K562 (cell line): ENCODE results near the gene AHI1. TPM values are rescaled to one million over a fixed set of nuclear protein-coding genes. Genes with fewer than 3 reads are reported as not detected.
A peak's percentile ranks its signal among the peaks of the same experiment; 100 is the strongest.

Source experiments
- CCAR2 ChIP-seq: fragments of 200-400 bp; formaldehyde crosslinking; IDR thresholded peaks from 2 replicates; pipeline ENCODE4 v1.6.1; 2017; ENCODE audit warnings: mild to moderate bottlenecking, low read depth, low read length
- GATAD2A ChIP-seq: fragments of 450-650 bp; IDR thresholded peaks from 2 replicates; pipeline ENCODE4 v1.6.1; 2017
- HSF4 ChIP-seq: fragments of 250-450 bp; sonication (Bioruptor Pico); IDR thresholded peaks from 2 replicates; pipeline ENCODE4 v2.1.2; 2022; ENCODE audit warnings: mild to moderate bottlenecking, moderate library complexity, borderline replicate concordance
- SMAD4 ChIP-seq: fragments of 250-450 bp; sonication (Bioruptor Pico); conservative IDR thresholded peaks from 2 replicates; pipeline ENCODE4 v1.8.0; 2021; ENCODE audit warnings: inconsistent platforms, mild to moderate bottlenecking, moderate library complexity
- ZNF431 ChIP-seq: sonication (generic); formaldehyde crosslinking; IDR thresholded peaks from 2 replicates; pipeline ENCODE4 v1.8.0; 2022; ENCODE audit warnings: mild to moderate bottlenecking, missing genetic modification reagents
- ZNF444 ChIP-seq: fragments of 250-450 bp; sonication (Bioruptor Pico); IDR thresholded peaks from 2 replicates; pipeline ENCODE4 v1.4.0; 2020; ENCODE audit warnings: mild to moderate bottlenecking, moderate library complexity
- polyA plus RNA-seq, 8 experiments: library from polyadenylated mRNA; depleted of rRNA in 4 of 8; stranded (reverse) in 5 of 8; unstranded in 3 of 8; fragments of >200 nt; fragmentation: Nextera tagmentation in 2 of 8; fragmentation: Illumina TruSeq in 1 of 8; extraction: Ambion mirVana in 2 of 8; extraction: Trizol in 1 of 8; gene quantifications; 2 replicates each; pipeline versions ENCODE4 v1.2.1 to v1.2.3, GENCODE V29; 2011 to 2014; ENCODE audit warnings: inconsistent platforms in 1 of 8, missing spikeins in 1 of 8
- total RNA-seq, 7 experiments: library from RNA; depleted of rRNA in 6 of 7; stranded (reverse); fragments of >200 nt in 6 of 7; fragmentation: Illumina TruSeq in 2 of 7; extraction: Trizol in 2 of 7; gene quantifications; 2 replicates each; pipeline versions ENCODE4 v1.2.1 to v1.2.3, GENCODE V29; 2011 to 2021; ENCODE audit warnings: low replicate concordance in 1 of 7
- TF ChIP-seq, protein P1 (sequence below): sonication (generic); formaldehyde crosslinking; IDR thresholded peaks from 2 replicates; pipeline ENCODE4 v1.8.1; 2023; ENCODE audit warnings: missing genetic modification reagents, mild to moderate bottlenecking, borderline replicate concordance
- TF ChIP-seq, protein P2 (sequence below): sonication (generic); formaldehyde crosslinking; IDR thresholded peaks from 2 replicates; pipeline ENCODE4 v1.8.1; 2023; ENCODE audit warnings: mild to moderate bottlenecking, missing genetic modification reagents
- TF ChIP-seq, protein P3 (sequence below): fragments of 450-650 bp; IDR thresholded peaks from 2 replicates; pipeline ENCODE4 v1.6.1; 2017; ENCODE audit warnings: mild to moderate bottlenecking, moderate library complexity
- TF ChIP-seq, protein P4 (sequence below): fragments of 250-450 bp; sonication (Bioruptor Pico); IDR thresholded peaks from 2 replicates; pipeline ENCODE4 v1.5.0; 2021; ENCODE audit warnings: mild to moderate bottlenecking, borderline replicate concordance
- TF ChIP-seq, protein P5 (sequence below): fragments of 250-450 bp; sonication (Bioruptor Pico); IDR thresholded peaks from 2 replicates; pipeline ENCODE4 v1.4.0; 2020; ENCODE audit warnings: mild to moderate bottlenecking, moderate library complexity
- TF ChIP-seq, protein P6 (sequence below): fragments of 250-450 bp; sonication (Bioruptor Pico); IDR thresholded peaks from 2 replicates; pipeline ENCODE4 v1.8.0; 2022; ENCODE audit warnings: moderate library complexity, mild to moderate bottlenecking, inconsistent platforms

The AHI1 gene
- total and polyA plus RNA-seq, 9 of the 15 experiments (the other 6 are each of a cell fraction or from before 2014, with no cell fraction given), result 24.7 to 54.9 (median 32.2) TPM

DNA sequence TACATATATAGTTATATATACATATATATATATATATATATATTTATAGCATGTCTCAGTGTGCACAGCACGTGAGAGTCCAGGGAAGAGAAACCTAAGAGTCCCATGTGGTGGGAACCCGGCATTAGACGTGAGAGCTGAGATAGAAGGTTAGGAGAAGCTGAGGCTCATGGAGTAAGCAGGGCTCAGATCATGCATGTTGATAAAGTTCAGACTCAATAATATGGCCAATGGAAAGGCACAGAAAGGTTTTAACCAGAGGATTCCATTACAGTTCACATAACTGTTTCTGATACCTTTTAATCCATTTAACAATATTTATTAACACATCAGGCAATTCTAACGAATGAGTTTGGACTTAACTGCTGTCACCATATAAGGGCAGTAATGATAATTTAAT lies 173.0 kb downstream of the AHI1 start (continued):
- TF ChIP-seq, protein P1, sequence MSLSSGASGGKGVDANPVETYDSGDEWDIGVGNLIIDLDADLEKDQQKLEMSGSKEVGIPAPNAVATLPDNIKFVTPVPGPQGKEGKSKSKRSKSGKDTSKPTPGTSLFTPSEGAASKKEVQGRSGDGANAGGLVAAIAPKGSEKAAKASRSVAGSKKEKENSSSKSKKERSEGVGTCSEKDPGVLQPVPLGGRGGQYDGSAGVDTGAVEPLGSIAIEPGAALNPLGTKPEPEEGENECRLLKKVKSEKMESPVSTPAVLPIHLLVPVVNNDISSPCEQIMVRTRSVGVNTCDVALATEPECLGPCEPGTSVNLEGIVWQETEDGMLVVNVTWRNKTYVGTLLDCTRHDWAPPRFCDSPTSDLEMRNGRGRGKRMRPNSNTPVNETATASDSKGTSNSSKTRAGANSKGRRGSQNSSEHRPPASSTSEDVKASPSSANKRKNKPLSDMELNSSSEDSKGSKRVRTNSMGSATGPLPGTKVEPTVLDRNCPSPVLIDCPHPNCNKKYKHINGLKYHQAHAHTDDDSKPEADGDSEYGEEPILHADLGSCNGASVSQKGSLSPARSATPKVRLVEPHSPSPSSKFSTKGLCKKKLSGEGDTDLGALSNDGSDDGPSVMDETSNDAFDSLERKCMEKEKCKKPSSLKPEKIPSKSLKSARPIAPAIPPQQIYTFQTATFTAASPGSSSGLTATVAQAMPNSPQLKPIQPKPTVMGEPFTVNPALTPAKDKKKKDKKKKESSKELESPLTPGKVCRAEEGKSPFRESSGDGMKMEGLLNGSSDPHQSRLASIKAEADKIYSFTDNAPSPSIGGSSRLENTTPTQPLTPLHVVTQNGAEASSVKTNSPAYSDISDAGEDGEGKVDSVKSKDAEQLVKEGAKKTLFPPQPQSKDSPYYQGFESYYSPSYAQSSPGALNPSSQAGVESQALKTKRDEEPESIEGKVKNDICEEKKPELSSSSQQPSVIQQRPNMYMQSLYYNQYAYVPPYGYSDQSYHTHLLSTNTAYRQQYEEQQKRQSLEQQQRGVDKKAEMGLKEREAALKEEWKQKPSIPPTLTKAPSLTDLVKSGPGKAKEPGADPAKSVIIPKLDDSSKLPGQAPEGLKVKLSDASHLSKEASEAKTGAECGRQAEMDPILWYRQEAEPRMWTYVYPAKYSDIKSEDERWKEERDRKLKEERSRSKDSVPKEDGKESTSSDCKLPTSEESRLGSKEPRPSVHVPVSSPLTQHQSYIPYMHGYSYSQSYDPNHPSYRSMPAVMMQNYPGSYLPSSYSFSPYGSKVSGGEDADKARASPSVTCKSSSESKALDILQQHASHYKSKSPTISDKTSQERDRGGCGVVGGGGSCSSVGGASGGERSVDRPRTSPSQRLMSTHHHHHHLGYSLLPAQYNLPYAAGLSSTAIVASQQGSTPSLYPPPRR (CRISPR knock-in tag), result no peak
- TF ChIP-seq, protein P2, sequence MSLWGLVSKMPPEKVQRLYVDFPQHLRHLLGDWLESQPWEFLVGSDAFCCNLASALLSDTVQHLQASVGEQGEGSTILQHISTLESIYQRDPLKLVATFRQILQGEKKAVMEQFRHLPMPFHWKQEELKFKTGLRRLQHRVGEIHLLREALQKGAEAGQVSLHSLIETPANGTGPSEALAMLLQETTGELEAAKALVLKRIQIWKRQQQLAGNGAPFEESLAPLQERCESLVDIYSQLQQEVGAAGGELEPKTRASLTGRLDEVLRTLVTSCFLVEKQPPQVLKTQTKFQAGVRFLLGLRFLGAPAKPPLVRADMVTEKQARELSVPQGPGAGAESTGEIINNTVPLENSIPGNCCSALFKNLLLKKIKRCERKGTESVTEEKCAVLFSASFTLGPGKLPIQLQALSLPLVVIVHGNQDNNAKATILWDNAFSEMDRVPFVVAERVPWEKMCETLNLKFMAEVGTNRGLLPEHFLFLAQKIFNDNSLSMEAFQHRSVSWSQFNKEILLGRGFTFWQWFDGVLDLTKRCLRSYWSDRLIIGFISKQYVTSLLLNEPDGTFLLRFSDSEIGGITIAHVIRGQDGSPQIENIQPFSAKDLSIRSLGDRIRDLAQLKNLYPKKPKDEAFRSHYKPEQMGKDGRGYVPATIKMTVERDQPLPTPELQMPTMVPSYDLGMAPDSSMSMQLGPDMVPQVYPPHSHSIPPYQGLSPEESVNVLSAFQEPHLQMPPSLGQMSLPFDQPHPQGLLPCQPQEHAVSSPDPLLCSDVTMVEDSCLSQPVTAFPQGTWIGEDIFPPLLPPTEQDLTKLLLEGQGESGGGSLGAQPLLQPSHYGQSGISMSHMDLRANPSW, result no peak
- TF ChIP-seq, protein P3, sequence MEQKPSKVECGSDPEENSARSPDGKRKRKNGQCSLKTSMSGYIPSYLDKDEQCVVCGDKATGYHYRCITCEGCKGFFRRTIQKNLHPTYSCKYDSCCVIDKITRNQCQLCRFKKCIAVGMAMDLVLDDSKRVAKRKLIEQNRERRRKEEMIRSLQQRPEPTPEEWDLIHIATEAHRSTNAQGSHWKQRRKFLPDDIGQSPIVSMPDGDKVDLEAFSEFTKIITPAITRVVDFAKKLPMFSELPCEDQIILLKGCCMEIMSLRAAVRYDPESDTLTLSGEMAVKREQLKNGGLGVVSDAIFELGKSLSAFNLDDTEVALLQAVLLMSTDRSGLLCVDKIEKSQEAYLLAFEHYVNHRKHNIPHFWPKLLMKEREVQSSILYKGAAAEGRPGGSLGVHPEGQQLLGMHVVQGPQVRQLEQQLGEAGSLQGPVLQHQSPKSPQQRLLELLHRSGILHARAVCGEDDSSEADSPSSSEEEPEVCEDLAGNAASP, result no peak
- no peak for TF ChIP-seq ZNF444 (CRISPR knock-in tag)
- TF ChIP-seq, protein P4, sequence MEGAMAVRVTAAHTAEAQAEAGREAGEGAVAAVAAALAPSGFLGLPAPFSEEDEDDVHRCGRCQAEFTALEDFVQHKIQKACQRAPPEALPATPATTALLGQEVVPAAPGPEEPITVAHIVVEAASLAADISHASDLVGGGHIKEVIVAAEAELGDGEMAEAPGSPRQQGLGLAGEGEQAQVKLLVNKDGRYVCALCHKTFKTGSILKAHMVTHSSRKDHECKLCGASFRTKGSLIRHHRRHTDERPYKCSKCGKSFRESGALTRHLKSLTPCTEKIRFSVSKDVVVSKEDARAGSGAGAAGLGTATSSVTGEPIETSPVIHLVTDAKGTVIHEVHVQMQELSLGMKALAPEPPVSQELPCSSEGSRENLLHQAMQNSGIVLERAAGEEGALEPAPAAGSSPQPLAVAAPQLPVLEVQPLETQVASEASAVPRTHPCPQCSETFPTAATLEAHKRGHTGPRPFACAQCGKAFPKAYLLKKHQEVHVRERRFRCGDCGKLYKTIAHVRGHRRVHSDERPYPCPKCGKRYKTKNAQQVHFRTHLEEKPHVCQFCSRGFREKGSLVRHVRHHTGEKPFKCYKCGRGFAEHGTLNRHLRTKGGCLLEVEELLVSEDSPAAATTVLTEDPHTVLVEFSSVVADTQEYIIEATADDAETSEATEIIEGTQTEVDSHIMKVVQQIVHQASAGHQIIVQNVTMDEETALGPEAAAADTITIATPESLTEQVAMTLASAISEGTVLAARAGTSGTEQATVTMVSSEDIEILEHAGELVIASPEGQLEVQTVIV (CRISPR knock-in tag), result no peak
- TF ChIP-seq, protein P5, sequence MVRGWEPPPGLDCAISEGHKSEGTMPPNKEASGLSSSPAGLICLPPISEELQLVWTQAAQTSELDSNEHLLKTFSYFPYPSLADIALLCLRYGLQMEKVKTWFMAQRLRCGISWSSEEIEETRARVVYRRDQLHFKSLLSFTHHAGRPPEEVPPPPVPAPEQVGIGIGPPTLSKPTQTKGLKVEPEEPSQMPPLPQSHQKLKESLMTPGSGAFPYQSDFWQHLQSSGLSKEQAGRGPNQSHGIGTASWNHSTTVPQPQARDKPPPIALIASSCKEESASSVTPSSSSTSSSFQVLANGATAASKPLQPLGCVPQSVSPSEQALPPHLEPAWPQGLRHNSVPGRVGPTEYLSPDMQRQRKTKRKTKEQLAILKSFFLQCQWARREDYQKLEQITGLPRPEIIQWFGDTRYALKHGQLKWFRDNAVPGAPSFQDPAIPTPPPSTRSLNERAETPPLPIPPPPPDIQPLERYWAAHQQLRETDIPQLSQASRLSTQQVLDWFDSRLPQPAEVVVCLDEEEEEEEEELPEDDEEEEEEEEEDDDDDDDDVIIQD, result no peak
- TF ChIP-seq SMAD4 (CRISPR knock-in tag), result peak; percentile 6
- TF ChIP-seq, protein P6, sequence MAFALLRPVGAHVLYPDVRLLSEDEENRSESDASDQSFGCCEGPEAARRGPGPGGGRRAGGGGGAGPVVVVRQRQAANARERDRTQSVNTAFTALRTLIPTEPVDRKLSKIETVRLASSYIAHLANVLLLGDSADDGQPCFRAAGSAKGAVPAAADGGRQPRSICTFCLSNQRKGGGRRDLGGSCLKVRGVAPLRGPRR (CRISPR knock-in tag), result no peak
- TF ChIP-seq ZNF431 (CRISPR knock-in tag), result no peak
- peak; percentile 73; the same call in 1 of the 2 replicates for TF ChIP-seq HSF4 (CRISPR knock-in tag)
- no peak for TF ChIP-seq CCAR2
- no peak for TF ChIP-seq GATAD2A
